GM06990 (cell line): Measurements from ENCODE around the gene SCAMP2.

ENCODE experiments used
- DNase-seq: peaks from one replicate; pipeline ENCODE4 v3.0.0-alpha.2; 2011; ENCODE audit not compliant: insufficient read length; ENCODE audit errors: extremely low read depth
- H3K27me3 ChIP-seq: replicated peaks from 2 replicates; pipeline ENCODE4 v1.6.0; 2011; ENCODE audit warnings: low read length; ENCODE audit not compliant: control insufficient read depth, insufficient read depth
- H3K36me3 ChIP-seq: 2 replicates; pipeline ENCODE4 v1.5.1; 2011; ENCODE audit warnings: low read length; ENCODE audit not compliant: control insufficient read depth, insufficient read depth
- H3K4me3 ChIP-seq: replicated peaks from 2 replicates; pipeline ENCODE4 v1.5.1; 2011; ENCODE audit warnings: low read depth, mild to moderate bottlenecking, control low read depth, low read length
- CTCF ChIP-seq: IDR thresholded peaks from 2 replicates; pipeline ENCODE4 v1.5.1; 2011; ENCODE audit warnings: low read length, control low read depth, mild to moderate bottlenecking, inconsistent platforms; ENCODE audit not compliant: insufficient read depth, poor library complexity, severe bottlenecking

Gene SCAMP2

GRCh38 chr15:74829486-74829885 lies 43.7 kb downstream of the SCAMP2 start:
- TF ChIP-seq CTCF, result no peak
- no peaks in the 10 kb centered on the region for H3K36me3 ChIP-seq
- no peak for DNase-seq
- no peak overlapping the region for H3K4me3 ChIP-seq
- H3K27me3 ChIP-seq, result no peaks in the 10 kb centered on the region; the same call in none of the 2 replicates

GRCh38 chr15:74828835-74829234 lies 44.3 kb downstream of the SCAMP2 start:
- no peaks in the 10 kb centered on the region for H3K36me3 ChIP-seq
- no peak for DNase-seq

GRCh38 chr15:74827614-74828013 lies 45.6 kb downstream of the SCAMP2 start:
- no peak for TF ChIP-seq CTCF
- DNase-seq, result no peak
- Histone ChIP-seq H3K36me3 (no peaks in the 10 kb centered on the region), H3K27me3 (no peaks in the 10 kb centered on the region; the same call in none of the 2 replicates), H3K4me3 (no peak overlapping the region)

More at GRCh38 chr15:74828835-74829234, 44.3 kb downstream of the SCAMP2 start:
- H3K27me3 ChIP-seq, result no peaks in the 10 kb centered on the region; the same call in none of the 2 replicates
- no peak for TF ChIP-seq CTCF
- H3K4me3 ChIP-seq, result no peak overlapping the region

- H3K4me3 ChIP-seq, result no peak overlapping the region
- no peak for TF ChIP-seq CTCF
Observed at GRCh38 chr15:74826921-74827320, 46.2 kb downstream of the SCAMP2 start.

GRCh38 chr15:74826364-74826819 lies 46.8 kb downstream of the SCAMP2 start, which contains the start of gene CPLX3:
Gene CPLX3 (plus strand): TSS chr15:74826627. CDS start chr15:74826704, 77 bp downstream.
- no peak within 1 kb of the TSS for H3K4me3 ChIP-seq
- no peak for TF ChIP-seq CTCF
- DNase-seq, result no peak
- no peaks in the 10 kb centered on the region; the same call in none of the 2 replicates for H3K27me3 ChIP-seq
- no peaks in the 10 kb centered on the region for H3K36me3 ChIP-seq

More at GRCh38 chr15:74826921-74827320, 46.2 kb downstream of the SCAMP2 start:
- Histone ChIP-seq H3K27me3 (no peaks in the 10 kb centered on the region; the same call in none of the 2 replicates), H3K36me3 (no peaks in the 10 kb centered on the region)
- DNase-seq, result no peak

GRCh38 chr15:74825866-74826265 lies 47.3 kb downstream of the SCAMP2 start:
- no peak for DNase-seq
- H3K36me3 ChIP-seq, result no peaks in the 10 kb centered on the region
- TF ChIP-seq CTCF, result no peak
- H3K4me3 ChIP-seq, result no peak overlapping the region
- H3K27me3 ChIP-seq, result no peaks in the 10 kb centered on the region; the same call in none of the 2 replicates
